GM12891 (cell line): ENCODE data around the gene TES.

Source experiments
- DNase-seq: peaks from one replicate; pipeline ENCODE4 v3.0.0; 2011; ENCODE audit warnings: low spot score; ENCODE audit not compliant: insufficient read length
- FAIRE-seq: peaks from 2 replicates; lab custom pipeline; 2011; peaks lifted over from hg19 to GRCh38; lab: Jason Lieb, UNC
- PAX5 ChIP-seq: IDR thresholded peaks from 2 replicates; pipeline ENCODE4 v1.6.1; 2011; ENCODE audit warnings: low read length, moderate library complexity, mild to moderate bottlenecking; ENCODE audit not compliant: insufficient read depth, severe bottlenecking
- POLR2A ChIP-seq: IDR thresholded peaks from 2 replicates; pipeline ENCODE4 v1.6.1; 2011; ENCODE audit warnings: low read depth, low read length, control low read depth
- POLR2AphosphoS5 ChIP-seq: IDR thresholded peaks from 2 replicates; pipeline ENCODE4 v1.6.1; 2011; ENCODE audit warnings: low read depth, low read length, control low read depth
- POU2F2 ChIP-seq: IDR thresholded peaks from 2 replicates; pipeline ENCODE4 v1.6.1; 2011; ENCODE audit warnings: low read depth, mild to moderate bottlenecking, control low read depth, low read length, moderate library complexity
- SPI1 ChIP-seq: IDR thresholded peaks from 2 replicates; pipeline ENCODE4 v1.6.1; 2011; ENCODE audit warnings: low read depth, low read length, control low read depth
- TAF1 ChIP-seq: IDR thresholded peaks from 2 replicates; pipeline ENCODE4 v1.6.1; 2011; ENCODE audit warnings: low read depth, low read length, control low read depth

TES gene

DNA sequence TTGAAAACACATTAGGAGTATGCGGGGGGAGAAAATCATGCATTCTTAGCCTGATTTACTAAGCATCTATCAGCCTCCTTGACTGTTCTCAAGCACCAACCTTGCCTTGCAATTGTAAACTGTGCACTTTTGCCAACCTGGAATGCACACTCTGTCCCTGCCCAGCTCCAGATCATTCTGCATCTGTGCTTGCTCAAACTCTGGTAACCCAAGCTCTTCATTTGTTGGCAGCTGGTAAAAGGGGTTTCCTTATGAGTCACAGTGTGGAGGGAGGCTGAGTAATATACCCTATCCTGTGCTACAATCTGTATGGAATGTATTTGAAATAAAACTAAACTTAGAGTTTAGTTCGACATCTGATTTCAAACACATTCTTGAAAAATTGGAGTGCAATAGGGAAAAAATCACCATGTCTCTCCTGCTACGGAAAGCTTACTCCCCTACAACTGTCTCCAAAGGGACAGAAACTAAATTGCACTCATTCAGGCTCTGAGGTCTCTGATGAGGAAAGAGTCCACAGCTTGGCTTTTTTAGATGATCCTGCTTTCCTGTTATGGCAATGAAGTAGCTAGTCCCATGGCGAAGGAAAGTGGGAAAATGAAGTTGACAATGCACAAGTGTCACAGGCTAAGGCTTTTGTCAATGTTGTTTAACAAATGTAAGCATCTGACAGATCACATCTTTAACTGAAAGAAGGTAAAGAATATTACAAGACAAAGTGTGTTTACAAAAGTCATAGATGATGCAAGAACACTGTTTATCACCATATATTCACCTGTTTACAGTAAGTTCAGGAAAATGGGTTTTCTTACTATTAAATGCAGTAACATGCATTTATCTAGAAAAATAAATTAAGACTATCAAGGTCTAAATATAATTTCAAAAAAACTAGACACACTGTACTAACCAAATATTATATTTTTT, 61.9 kb downstream of the TES start:
- FAIRE-seq (no peak), DNase-seq (no peak)

DNA sequence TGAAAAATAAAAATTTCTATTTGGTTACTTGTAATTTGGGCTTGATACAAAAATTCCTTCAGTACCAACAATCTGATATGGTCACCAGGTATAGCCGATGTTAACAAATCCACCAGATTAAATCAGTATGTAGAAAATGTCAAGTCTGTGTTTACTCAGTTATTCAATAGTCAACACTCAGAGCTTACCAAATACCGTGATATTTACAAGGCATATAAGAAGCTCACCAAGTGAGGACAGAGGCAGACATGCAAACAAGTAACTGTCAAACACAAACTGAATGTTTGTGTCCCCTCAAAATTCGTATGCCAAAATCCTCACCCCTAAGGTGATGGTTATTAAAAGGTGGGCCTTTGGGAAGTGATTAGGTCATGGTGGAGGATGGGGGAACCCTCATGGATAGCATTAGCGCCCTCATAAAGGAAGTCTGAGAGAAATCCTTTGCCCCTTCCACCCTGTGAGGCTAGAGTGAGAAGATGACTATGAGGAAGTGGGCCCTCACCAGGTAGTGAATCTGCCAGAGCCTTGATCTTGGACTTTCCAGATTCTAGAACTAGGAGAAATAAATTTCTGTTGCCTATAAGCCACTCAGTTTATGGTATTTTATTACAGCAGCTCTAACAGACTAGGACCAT, 63.1 kb downstream of the TES start:
- FAIRE-seq (no peak), DNase-seq (no peak)
- TF ChIP-seq TAF1 (no peak), POLR2A (no peak), SPI1 (peak; percentile 14; the same call in 1 of the 2 replicates), POU2F2 (no peak), POLR2AphosphoS5 (no peak), PAX5 (no peak)

More for the DNA sequence above, 61.9 kb downstream of the TES start:
- TF ChIP-seq POLR2A (no peak), PAX5 (no peak), POLR2AphosphoS5 (no peak), SPI1 (no peak), TAF1 (no peak), POU2F2 (no peak)

DNA sequence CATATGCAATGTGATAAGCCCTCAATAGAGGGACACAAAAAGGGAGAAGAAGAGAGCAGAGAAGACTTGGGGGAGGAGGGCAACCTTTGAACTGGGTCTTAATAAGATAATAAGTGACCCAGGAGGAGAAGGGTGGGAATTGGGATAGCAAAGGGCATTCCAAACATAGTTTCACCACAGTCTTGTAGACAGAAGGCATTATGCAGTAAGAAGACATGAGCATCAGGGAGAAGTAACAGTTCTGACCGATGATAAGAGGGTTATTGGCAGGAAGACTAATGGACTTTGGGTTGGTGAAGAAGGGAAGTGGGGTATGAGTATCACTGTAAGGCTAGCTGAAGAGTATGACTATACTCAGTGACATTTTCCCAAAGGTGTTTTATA, 63.6 kb downstream of the TES start:
- TF ChIP-seq PAX5, result no peak
- FAIRE-seq, result no peak
- DNase-seq, result no peak

DNA sequence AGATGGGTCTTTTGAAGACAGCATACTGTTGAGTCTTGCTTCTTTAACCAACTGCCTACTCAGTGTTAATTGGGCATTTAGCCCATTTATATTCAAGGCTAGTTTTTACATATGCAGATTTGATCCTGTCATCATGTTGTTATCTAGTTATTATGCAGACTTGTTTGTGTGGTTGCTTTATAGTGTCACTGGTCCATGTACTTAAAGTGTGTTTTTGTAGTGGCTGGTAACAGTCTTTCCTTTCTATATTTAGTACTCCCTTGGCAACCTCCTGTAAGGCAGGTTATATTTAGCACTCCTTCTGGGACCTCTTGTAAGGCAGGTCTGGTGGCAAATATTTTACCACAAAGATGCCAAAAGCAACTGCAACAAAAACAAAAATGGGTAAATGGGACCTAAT, 66.7 kb downstream of the TES start:
- TF ChIP-seq POLR2A, result no peak
- TF ChIP-seq PAX5, result no peak
- no peak for TF ChIP-seq POU2F2
- no peak for TF ChIP-seq TAF1
- no peak for TF ChIP-seq POLR2AphosphoS5
- TF ChIP-seq SPI1, result no peak
- DNase-seq, result no peak
- no peak for FAIRE-seq

DNA sequence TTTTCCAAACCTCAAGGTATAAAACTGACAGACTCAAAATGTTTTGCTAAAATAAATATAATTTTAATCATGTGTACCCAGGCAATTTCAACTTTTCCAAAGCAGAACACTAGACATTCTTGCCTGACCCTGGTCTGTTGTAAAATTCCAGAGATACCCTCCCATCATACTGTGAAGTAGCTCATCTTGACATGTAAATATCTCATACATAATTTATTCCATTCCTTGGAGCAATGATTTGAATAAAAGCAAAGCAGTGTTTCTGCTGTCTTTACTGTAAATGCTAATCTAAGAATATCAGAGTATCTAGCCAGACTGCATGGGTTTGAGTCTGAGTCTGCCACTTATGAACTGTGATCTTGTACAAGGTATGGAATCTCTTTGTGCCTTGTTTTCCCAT, 68.9 kb downstream of the TES start:
- TF ChIP-seq TAF1 (no peak), POLR2A (no peak), POU2F2 (no peak)
- FAIRE-seq, result no peak
- DNase-seq, result no peak

DNA sequence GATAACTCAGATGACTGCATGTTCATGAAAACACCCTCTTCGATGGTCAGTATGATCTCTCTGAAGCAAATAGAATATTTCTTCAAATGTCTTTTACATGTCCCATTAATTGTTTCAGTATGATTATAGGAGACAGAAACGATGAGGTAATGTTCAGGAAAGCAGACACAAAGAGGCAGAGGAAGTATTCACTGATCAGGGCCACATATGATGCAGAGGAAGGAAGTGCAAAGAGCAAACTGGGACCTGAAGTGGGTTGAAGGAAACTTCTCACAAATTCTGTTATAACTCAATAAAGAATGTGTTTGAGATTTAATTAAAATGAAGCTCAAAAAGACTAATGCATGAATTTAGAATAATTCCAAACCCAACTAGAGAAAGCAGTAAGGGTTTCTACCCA, 70.5 kb downstream of the TES start:
- FAIRE-seq (no peak), DNase-seq (no peak)
- TF ChIP-seq POU2F2, result no peak
- 0 out of 2 replicates have a peak, but pooled peaks have one; percentile 10 for TF ChIP-seq SPI1

DNA sequence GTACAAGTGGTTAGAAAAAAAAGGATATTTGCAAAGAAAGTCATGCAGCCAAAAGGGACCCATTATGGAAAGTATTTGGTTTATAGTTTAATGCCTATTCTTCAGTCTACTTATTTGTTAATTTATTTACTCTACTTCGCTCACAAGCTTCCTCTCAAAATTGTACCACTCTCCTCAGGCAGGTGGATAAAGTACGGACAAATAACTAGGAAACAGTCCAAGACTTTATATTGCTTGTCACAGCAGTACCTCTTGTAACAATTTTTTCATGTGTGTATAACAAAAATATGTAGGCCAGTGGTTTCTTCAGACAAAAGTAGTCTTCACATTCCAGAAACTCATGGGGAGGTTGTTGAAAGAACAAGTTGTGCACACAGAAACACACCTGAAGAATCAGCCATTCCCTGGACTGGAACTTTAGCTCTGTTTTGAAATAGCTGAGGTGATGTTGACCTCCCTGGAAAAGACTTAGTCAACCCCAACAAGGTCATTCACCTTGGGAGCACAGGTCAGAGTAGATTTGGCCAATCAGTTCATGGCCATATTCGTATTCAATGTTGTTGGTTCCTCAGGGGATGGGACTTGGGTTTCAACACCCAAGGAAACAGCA, 73.4 kb downstream of the TES start:
- no peak for FAIRE-seq
- TF ChIP-seq POU2F2 (no peak), POLR2AphosphoS5 (no peak), POLR2A (no peak), SPI1 (no peak), TAF1 (no peak), PAX5 (no peak)
- DNase-seq, result no peak

DNA sequence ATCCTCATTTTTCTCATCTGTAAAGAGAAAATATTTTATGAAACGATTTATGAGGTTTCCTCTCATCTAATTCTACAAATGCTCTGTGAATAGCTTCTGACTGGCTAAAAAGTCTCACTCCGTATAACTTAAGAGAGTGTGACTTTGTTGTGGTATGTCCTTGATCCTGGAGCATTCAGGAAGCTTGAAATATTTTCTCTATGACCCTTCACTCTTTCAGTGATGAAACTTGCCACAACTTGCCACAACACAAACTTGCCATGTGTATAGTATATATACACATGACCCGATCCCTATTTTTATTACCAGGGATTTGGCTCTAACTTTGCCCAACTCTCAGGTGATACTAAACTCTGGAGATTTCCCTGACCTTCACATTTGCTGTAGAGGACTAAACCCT, 74.1 kb downstream of the TES start:
- no peak for FAIRE-seq
- no peak for TF ChIP-seq POU2F2
- TF ChIP-seq SPI1, result no peak
- TF ChIP-seq POLR2A, result no peak
- DNase-seq, result no peak

DNA sequence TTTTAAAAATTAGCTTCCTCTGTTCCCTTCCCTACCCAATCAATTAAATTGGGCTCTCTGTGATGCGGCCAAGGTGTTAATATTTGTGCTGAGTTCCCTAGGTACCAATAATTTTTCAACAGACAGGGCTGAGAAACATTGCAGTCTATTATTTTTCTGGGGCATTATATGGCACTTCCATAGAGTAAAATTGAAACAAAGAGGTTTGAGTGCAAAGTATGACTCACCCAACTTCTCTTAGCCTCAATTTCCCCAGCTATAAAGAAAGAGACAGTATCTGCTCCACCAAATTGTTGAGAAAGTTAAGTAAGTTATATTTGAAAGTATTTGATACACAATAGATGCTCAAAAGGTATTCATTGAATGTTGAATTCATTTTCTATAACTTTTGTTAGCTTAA, 74.9 kb downstream of the TES start:
- TF ChIP-seq PAX5 (no peak), SPI1 (no peak), POU2F2 (no peak), POLR2A (no peak), POLR2AphosphoS5 (no peak), TAF1 (no peak)
- FAIRE-seq (no peak), DNase-seq (no peak)

DNA sequence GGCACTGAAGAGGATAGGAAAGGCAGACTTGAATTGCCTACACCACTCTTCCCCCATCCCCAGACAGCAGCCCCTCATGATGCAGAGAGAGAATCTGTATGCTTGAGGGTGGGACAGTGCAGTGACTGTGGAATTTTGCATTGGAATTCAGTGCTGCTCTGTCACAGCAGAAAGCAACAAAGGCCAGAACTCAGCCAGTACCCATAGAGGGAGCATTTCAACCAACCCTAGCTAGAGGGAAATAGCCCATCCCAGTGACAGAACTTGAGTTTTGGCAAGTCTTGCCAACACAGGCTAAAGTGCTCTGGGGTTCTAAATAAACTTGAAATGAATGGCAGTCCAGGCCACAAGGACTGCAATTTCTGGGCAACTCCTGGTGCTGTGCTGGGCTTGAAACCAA, 80.4 kb downstream of the TES start:
- DNase-seq (no peak), FAIRE-seq (no peak)
- TF ChIP-seq TAF1, result no peak
- TF ChIP-seq POLR2A, result no peak
- no peak for TF ChIP-seq POLR2AphosphoS5
- no peak for TF ChIP-seq SPI1
- no peak for TF ChIP-seq POU2F2
- TF ChIP-seq PAX5, result no peak
